ENCODE data around the gene DRD2. TPM values are rescaled to one million over a fixed set of nuclear protein-coding genes. Genes with fewer than 3 reads are reported as not detected.

The DRD2 gene
- total and polyA plus RNA-seq, 2 donors (not counting 3 experiments of a cell fraction or from before 2014, with no cell fraction given) = not detected

DNA sequence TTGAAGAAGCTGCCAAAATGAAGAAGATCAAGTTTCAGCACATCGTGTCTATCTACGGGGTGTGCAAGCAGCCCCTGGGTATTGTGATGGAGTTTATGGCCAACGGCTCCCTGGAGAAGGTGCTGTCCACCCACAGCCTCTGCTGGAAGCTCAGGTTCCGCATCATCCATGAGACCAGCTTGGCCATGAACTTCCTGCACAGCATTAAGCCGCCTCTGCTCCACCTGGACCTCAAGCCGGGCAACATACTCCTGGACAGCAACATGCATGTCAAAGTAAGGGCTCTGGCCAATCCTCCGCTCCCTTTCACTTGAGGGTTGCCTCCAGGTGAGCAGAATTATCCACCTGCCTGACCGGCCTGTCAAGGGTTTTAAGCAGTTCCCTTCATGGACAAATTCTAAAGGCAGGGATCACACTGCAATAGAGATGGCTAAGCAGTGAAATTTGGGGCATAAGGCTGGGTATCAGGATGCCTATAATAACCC is 81.7 kb downstream of the DRD2 start:
- intact Hi-C loops (cut with micrococcal nuclease) = no loop called here
- H3K79me2 ChIP-seq (ENCODE audit: control insufficient read depth, insufficient read depth, low read length) = no peaks in the 10 kb centered on the region
- CTCF ChIA-PET = no interaction called here
- no TSS peak for BruUV-seq (replicated peaks)
- no peak overlapping the region for H3K4me3 ChIP-seq (replicated peaks in 1 of 3; ENCODE audit: insufficient read depth in 1 of 3, low read depth in 1 of 3, low read length in 3 of 3)
- FAIRE-seq (no peak), DNase-seq (ENCODE audit: low read depth, low spot score) (no peak)
- no peak overlapping the region for H3K9ac ChIP-seq (replicated peaks; ENCODE audit: extremely low read depth, insufficient read depth, low read length)
- dilution Hi-C loops (cut with MboI; ENCODE audit: extremely low pct_ligation_motif_present, low sequenced_read_pairs) = no loop called here
- no peaks in the 10 kb centered on the region for H3K9me3 ChIP-seq (replicated peaks; ENCODE audit: control insufficient read depth, insufficient read depth, low read length)
- H3K4me1 ChIP-seq (ENCODE audit: control insufficient read depth, extremely low read depth, insufficient read depth, low read length) = no peaks in the 10 kb centered on the region
- POLR2A ChIA-PET = no interaction called here
- TF ChIP-seq, protein P1, sequence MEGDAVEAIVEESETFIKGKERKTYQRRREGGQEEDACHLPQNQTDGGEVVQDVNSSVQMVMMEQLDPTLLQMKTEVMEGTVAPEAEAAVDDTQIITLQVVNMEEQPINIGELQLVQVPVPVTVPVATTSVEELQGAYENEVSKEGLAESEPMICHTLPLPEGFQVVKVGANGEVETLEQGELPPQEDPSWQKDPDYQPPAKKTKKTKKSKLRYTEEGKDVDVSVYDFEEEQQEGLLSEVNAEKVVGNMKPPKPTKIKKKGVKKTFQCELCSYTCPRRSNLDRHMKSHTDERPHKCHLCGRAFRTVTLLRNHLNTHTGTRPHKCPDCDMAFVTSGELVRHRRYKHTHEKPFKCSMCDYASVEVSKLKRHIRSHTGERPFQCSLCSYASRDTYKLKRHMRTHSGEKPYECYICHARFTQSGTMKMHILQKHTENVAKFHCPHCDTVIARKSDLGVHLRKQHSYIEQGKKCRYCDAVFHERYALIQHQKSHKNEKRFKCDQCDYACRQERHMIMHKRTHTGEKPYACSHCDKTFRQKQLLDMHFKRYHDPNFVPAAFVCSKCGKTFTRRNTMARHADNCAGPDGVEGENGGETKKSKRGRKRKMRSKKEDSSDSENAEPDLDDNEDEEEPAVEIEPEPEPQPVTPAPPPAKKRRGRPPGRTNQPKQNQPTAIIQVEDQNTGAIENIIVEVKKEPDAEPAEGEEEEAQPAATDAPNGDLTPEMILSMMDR (IDR thresholded peaks at IDR 0.05; ENCODE audit: extremely low read depth in 1 of 2, insufficient read depth in 1 of 2, low read depth in 1 of 2, low read length in 2 of 2) = no peak
- no peak for TF ChIP-seq JUN (IDR thresholded peaks at IDR 0.05; ENCODE audit: borderline replicate concordance, insufficient read depth, insufficient read length, low read depth)
- TF ChIP-seq POLR2A (IDR thresholded peaks at IDR 0.05; ENCODE audit: low read depth, low read length) = no peak
- no peak for TF ChIP-seq EZH2 (IDR thresholded peaks at IDR 0.05; ENCODE audit: borderline replicate concordance, low read depth, low read length, severe bottlenecking)
- TF ChIP-seq, protein P2, sequence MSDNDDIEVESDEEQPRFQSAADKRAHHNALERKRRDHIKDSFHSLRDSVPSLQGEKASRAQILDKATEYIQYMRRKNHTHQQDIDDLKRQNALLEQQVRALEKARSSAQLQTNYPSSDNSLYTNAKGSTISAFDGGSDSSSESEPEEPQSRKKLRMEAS (IDR thresholded peaks at IDR 0.05; ENCODE audit: insufficient read depth, insufficient read length) = no peak
- no peak for TF ChIP-seq FOS (IDR thresholded peaks at IDR 0.05; ENCODE audit: borderline replicate concordance, insufficient read depth, low read length)
- no peak for TF ChIP-seq MYC (IDR thresholded peaks at IDR 0.05; ENCODE audit: low read depth, low read length)
- no peak for TF ChIP-seq POLR2AphosphoS5 (IDR thresholded peaks at IDR 0.05; ENCODE audit: insufficient read depth, low read depth, low read length)
- TF ChIP-seq GATA2 (IDR thresholded peaks at IDR 0.05; ENCODE audit: insufficient read depth, insufficient read length, low read depth, low read length) = no peak
- no peaks in the 10 kb centered on the region for H3K36me3 ChIP-seq (ENCODE audit: control insufficient read depth in 2 of 2, extremely low read depth in 1 of 2, insufficient read depth in 2 of 2, low read length in 2 of 2)
- H3K27me3 ChIP-seq (ENCODE audit: control insufficient read depth in 2 of 2, insufficient read depth in 2 of 2, low read length in 2 of 2) = peaks cover 2 to 5% of the 10 kb centered on the region in 2 experiments
- no peaks in the 10 kb centered on the region for H4K20me1 ChIP-seq (replicated peaks; ENCODE audit: control insufficient read depth, extremely low read depth, insufficient read depth, low read length)
- H3K9me1 ChIP-seq (replicated peaks; ENCODE audit: control insufficient read depth, extremely low read depth, insufficient read depth, low read length) = no peaks in the 10 kb centered on the region
- no peak overlapping the region for H2AFZ ChIP-seq (ENCODE audit: low read depth, low read length)
- no peak overlapping the region for H3K4me2 ChIP-seq (ENCODE audit: insufficient read depth, low read length)
- no peak overlapping the region for H3K27ac ChIP-seq (ENCODE audit: insufficient read depth, low read depth, low read length)

Measured in endothelial cell of umbilical vein (primary cell).